ENCODE results near the gene RTN4R.
A peak's percentile ranks its signal among the peaks of the same experiment; 100 is the strongest.
"Not testable (repeated sequence)": the region's sequence is repeated elsewhere in the genome, so short reads cannot be mapped to it uniquely, and the experiment has no call there.

Gene RTN4R

DNA sequence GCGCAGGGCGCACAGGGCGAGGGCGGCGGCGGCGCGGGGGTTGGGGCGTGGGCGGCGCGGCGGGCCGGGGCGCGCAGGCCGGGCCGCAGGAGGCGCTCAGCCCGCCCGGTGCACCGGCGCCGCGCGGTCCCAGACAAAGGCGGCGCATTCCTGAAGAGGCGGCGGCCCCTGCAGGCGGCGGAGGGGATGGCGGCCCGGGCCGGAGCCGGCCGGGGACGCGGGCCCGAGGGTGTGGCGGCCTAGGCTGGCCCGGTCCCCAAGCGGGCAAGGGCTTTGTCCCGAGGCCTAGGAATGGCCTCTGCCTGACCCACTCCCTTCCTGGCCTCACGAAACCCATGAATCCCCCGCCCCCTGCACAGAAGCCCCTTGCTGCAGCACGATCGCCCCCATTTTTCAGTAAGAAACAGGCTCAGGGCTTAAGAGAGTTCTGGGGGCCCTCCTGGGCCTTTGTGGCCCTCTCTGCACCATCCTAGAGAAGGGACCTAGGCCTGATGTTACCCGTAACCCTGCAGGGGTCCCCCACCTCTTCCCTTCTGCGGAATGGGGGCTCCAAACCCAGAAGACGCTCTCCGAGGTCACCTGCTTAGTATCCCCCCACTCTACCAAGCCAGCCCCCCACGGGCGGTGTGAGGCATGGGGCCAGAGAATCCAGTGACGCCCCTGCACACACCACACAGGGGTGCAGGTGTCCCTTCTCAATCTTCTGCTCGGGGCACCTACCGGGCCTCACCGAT, at the start of gene RTN4R:
RTN4R (minus strand) TSS at position 40 of the 734 bp plus-strand sequence. CDS start 226 bp downstream, outside the sequence.
- DNase-seq (ENCODE audit: low read depth in 2 of 2): peak in 1 of 2 experiments; percentile 7

DNA sequence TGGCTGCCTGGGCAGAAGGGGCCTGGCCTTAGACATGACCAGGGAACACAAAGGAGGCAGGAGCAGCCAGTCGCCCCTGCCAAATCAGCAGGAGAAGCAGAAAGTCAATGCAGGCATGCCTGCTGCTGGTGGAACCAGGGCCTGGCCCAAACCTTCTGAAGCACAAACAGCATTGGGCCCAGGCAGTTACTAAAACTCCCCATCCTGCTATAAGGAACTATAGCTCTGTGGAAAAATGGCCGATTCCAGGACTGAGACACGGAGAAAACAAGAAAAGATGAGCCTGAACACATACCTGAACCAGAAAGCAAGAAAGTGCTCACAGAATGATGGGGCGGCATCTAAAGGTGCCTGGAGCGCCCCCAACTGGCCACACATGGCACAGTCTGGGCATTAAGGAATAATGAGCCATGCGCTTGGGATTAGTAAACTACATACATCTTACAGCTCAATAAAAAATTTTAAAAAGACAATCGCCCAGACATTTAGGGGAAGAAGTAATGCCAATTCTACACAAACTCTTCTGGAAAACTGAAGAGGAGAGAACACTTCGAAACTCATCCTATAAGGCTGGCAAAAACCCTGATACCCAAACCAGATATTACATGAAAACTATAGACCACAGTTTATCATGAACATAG, 49.4 kb upstream of the RTN4R start:
- not testable (repeated sequence) for DNase-seq (ENCODE audit: low read depth in 2 of 2)

DNA sequence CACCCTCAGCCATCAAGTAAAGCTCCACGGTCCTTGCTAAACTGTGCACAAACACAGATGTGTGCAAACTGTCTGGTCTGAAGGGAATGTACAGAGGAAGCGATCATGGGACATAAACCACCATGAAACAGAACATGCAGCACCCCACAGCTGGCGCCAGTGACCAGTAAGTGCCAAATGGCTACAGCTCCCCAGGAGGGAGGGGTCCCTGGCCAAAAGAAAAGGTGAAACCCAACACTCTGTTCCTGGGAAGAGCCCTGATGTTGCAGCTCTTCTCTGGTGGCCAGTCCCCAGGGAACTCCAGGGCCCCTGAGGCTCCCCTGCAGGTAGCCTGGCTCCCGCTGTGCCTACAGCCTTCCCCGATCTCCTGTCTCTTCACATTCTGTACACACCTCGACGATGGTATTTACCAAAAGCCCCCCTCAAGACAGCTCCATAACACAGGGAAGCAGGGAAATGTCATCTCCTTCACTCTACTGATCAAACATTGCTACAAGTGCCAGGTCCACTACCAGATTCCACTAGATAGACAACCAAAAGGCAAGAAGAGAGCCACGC, 48.8 kb upstream of the RTN4R start:
- DNase-seq (ENCODE audit: low read depth in 2 of 2): no peak

GRCh38 chr22:20316217-20316843, 48.2 kb upstream of the RTN4R start:
- DNase-seq (ENCODE audit: low read depth in 2 of 2): no peak

GRCh38 chr22:20315337-20316216, 47.5 kb upstream of the RTN4R start:
- no peak for DNase-seq (ENCODE audit: low read depth in 2 of 2)

GRCh38 chr22:20314741-20315336, 46.7 kb upstream of the RTN4R start:
- not testable (repeated sequence) for DNase-seq (ENCODE audit: low read depth in 2 of 2)

GRCh38 chr22:20314206-20314605, 46.1 kb upstream of the RTN4R start:
- DNase-seq (ENCODE audit: low read depth in 2 of 2): not testable (repeated sequence)

DNA sequence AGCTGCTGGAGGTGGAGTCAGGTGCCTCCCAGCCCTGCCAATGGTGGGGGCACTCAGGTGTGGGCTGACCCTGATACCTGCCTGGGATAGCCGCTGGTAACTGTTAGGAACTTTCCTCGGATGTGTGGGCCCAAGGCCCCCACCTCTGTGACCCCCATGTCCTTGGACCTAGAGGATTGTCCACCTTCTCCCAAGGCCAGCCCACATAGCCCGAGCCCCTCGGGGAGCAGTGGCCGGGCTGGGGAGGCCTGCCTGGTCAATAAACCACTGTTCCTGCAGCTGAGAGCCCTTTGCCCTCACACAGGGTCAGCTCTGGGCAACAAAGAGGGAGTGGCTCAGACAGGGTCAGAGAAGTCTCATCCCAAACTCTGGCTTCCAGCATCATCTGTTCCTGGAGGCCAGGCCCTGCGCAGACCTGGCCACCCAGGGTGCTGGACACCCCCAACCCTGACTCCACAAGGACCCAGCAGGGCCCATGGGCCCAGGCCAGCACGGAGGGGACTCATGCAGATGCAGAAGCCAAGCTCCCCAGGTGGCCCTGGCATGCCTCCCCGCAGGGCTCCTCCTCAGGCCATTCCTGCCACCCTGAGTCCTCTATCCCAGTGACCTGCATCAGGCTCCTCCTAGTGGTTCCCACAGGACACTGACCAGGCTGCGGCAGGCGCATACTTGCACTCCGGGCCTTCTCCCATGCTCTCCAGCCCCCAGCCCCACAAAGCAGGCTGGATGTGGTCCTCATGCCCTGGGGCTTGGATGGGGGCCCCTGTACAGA, 45.4 kb upstream of the RTN4R start:
- DNase-seq (ENCODE audit: low read depth in 2 of 2): not testable (repeated sequence)

DNA sequence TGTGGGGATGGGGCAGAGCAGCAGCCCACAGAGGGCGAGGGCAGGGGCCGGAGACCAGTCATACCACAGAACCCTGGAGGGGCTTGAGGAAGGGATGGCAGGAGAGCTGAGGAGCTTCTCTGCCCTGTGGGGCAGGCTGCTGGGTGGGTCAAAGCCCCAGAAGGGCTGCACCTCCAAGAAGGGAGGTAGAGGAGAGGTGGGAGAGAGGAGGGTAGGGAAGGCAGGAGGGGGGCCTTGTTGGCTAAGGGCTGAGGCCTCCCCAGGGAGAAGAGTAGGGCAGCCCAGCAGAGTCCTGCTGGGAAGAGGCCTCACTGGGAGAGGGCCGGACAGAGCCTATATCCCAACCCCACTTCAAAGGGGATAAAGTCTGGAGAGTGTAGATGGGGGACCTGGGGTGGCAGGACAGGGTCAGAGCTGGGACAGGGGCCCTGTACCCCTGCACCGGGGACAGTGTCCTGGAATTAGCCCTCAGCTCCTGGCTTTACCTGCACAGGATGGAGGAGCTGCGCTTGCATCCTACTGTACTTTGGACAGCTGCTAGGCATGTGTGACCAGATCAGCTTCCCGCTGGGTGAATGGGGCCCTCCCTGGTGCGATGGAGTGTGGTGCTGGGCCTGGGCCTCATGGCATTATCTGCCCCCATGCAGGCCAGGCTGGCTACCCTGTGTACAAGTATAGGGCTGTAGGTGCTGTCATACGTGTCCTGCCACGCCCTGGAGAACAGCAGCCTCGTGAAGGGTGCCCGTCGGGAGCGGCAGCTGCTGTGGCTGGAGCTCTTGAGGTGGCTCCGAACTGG, 44.5 kb upstream of the RTN4R start:
- DNase-seq (ENCODE audit: low read depth in 2 of 2): no peak

DNA sequence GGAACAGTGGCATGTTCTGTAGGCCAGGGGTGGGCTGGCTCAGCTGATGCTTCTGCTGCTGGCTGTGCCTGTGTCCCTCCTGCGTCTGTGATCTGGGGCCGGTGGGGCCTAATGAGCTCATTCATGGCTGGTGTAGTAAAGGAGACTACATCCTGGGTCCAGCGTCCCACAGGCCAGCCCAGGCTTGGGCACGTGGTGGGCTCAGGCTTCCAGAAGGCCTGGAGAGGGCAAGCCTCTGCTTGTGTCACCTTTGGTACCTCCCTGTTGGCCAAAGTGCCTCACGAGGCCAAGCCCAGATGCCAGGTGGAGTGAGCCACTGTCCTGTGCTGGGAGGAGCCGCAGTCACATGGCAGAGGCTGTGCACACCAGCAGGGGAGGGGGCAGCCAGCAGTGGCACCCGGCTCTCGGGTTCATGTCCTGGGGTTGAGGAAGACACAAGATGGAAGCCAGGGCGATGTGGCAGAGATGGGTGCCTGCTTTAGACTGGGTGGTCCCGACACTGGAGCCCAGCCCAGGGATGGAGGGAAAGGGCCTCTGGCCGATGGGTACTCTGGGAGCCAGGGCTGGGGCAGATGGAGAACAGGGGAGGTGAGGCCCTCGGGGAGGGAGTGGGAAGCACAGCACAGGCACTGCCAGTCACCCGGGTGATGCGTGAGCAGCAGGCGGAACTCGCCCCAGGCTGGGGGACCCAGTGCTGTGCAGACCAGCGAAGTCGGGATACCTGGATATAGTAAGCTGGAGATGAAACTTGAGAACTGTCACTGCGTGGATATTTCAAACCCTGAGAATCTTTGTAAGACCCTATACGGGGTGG, 43.3 kb upstream of the RTN4R start:
- DNase-seq (ENCODE audit: low read depth in 2 of 2): not testable (repeated sequence)

DNA sequence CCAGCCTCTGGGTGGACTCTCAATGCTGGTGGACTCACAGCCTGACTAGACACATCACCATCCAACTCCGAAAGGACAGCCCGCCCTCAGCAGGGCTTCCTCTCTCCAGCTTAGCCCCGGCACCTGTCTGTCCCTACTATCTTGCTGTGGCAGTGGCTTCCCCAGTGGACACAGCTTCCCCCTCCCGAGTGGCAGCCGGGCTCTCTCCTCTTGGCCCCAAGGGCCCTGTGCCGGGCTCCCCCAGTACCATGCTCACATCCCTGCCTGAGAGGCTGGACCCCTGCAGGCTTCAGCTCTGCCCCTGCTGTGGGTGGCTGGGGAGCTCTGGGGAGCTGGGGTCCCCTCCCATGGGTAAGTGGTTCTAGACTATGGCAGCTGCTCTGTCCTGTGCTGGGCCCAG, 42.7 kb upstream of the RTN4R start:
- DNase-seq (ENCODE audit: low read depth in 2 of 2): not testable (repeated sequence)

GRCh38 chr22:20310180-20310579, 42.1 kb upstream of the RTN4R start:
- DNase-seq (ENCODE audit: low read depth in 2 of 2): not testable (repeated sequence)

- not testable (repeated sequence) for DNase-seq (ENCODE audit: low read depth in 2 of 2)
Observed at GRCh38 chr22:20308806-20309650, 40.9 kb upstream of the RTN4R start.

DNA sequence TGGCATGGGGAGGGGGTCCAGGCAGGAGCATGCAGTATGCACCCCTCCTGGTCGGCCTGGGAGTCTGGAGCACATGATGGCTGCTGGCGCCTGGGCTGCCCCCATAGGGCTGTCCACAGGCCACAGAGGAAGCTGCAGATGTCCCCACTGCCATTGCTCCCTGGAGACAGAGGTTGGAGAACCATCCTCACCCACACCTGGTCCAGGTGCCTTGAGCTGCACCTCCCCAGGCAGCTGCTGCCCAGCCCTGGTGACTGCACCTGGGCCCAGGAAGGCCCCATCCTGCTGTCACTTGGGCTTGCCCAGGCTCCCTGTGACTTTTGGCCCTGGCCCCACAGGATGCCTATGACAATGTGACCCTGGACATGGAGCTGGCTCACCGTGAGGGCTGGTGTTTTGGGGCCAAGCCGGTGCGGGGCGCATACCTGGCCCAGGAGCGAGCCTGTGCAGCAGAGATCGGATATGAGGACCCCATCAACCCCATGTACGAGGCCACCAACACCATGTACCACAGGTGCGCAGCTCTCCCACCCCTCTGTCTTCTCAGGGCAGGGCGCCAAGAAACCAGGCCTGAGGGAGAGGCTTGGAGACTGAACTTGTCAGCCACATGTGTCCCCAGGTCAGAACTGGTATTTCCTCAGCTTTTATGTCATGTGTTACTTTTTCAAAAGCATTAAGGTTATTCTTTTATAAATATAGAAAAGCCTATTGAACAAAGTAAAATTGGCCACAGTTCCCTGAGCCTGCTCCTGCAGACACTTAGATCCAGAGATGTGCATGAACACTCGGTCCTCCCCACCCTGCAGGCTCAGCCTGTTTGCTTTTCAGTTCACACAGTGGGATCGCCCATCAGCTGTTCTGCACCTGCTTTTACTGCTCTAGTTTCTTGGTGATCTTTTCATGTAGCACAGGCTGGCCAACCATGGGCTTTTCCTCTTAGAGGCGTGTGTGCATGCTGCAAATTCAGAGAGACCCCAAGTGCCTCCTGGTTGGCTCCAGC, 39.6 kb upstream of the RTN4R start:
- not testable (repeated sequence) for DNase-seq (ENCODE audit: low read depth in 2 of 2)

DNA sequence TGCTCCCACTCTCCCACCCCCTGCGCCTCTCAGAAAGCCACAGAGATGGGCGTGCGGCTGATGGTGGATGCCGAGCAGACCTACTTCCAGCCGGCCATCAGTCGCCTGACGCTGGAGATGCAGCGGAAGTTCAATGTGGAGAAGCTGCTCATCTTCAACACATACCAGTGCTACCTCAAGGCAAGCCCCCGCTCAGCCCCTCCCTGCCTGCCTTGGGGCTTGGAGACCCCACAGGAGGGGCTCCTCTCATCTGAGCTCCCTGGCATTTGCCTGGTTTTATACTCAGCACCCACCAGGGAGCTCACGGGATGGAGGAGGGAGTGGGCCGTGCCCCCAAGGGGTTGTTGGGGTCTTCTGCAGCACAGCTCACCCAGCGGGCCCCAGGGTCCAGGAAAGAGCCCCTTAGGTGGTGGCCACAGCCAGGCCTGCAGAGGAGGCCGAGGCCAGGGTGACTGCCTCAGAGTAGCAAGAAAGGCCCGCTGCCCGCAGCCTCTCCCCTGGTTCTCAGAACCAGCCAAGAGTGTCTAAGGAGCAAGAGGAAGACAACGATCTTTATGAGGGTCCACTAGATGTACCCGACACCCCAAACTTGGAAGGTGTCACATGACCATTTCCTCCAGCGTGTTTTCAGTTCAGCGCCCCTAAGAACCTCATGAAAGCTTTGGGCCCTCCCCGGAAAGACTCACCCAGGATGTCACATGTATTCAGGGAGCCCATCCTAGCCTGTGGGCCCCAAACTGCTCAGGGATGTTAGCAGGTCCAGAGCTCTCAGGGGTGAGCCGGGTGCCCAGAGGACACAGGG, 38.7 kb upstream of the RTN4R start:
- DNase-seq (ENCODE audit: low read depth in 2 of 2): not testable (repeated sequence)
